Gastroesophageal sphincter (tissue), 3 donors: ENCODE results near the gene ORMDL3.

ENCODE experiments used
- POLR2A ChIP-seq, 2 donors: fragments of 450-650 bp; IDR thresholded peaks; one replicate each; pipeline ENCODE4 v1.6.1; 2017; ENCODE audit warnings: antibody characterized with exemption in 2 of 2, mild to moderate bottlenecking in 2 of 2, moderate library complexity in 1 of 2
- TF ChIP-seq, protein P1 (sequence below), 4 experiments: fragments of 200-600 bp in 2 of 4; fragments of 450-650 bp in 2 of 4; sonication (generic) in 1 of 4; IDR thresholded peaks; one replicate each; pipeline ENCODE4 v1.5.1; 2017 to 2019; ENCODE audit warnings: antibody characterized with exemption in 4 of 4, mild to moderate bottlenecking in 2 of 4, moderate library complexity in 2 of 4

- TF ChIP-seq POLR2A (IDR thresholded peaks at IDR 0.05) = no peak
- TF ChIP-seq, protein P1, sequence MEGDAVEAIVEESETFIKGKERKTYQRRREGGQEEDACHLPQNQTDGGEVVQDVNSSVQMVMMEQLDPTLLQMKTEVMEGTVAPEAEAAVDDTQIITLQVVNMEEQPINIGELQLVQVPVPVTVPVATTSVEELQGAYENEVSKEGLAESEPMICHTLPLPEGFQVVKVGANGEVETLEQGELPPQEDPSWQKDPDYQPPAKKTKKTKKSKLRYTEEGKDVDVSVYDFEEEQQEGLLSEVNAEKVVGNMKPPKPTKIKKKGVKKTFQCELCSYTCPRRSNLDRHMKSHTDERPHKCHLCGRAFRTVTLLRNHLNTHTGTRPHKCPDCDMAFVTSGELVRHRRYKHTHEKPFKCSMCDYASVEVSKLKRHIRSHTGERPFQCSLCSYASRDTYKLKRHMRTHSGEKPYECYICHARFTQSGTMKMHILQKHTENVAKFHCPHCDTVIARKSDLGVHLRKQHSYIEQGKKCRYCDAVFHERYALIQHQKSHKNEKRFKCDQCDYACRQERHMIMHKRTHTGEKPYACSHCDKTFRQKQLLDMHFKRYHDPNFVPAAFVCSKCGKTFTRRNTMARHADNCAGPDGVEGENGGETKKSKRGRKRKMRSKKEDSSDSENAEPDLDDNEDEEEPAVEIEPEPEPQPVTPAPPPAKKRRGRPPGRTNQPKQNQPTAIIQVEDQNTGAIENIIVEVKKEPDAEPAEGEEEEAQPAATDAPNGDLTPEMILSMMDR (IDR thresholded peaks at IDR 0.05) = no peak
Measured at GRCh38 chr17:39871801-39872200, 55.6 kb downstream of the ORMDL3 start.
